Uterus (tissue), 2 donors: ENCODE measurements around the gene TBC1D16.

Source experiments
- POLR2A ChIP-seq, 2 donors: fragments of 450-650 bp; IDR thresholded peaks; one replicate each; pipeline ENCODE4 v1.6.1; 2016; ENCODE audit warnings: antibody characterized with exemption in 2 of 2, mild to moderate bottlenecking in 1 of 2, moderate library complexity in 1 of 2
- TF ChIP-seq, protein P1 (sequence below), 4 experiments: fragments of 200-600 bp in 2 of 4; fragments of 450-650 bp in 2 of 4; sonication (generic) in 2 of 4; IDR thresholded peaks; one replicate each; pipeline ENCODE4 v1.5.1; 2016 to 2019; ENCODE audit warnings: antibody characterized with exemption in 4 of 4, mild to moderate bottlenecking in 2 of 4, moderate library complexity in 1 of 4

DNA sequence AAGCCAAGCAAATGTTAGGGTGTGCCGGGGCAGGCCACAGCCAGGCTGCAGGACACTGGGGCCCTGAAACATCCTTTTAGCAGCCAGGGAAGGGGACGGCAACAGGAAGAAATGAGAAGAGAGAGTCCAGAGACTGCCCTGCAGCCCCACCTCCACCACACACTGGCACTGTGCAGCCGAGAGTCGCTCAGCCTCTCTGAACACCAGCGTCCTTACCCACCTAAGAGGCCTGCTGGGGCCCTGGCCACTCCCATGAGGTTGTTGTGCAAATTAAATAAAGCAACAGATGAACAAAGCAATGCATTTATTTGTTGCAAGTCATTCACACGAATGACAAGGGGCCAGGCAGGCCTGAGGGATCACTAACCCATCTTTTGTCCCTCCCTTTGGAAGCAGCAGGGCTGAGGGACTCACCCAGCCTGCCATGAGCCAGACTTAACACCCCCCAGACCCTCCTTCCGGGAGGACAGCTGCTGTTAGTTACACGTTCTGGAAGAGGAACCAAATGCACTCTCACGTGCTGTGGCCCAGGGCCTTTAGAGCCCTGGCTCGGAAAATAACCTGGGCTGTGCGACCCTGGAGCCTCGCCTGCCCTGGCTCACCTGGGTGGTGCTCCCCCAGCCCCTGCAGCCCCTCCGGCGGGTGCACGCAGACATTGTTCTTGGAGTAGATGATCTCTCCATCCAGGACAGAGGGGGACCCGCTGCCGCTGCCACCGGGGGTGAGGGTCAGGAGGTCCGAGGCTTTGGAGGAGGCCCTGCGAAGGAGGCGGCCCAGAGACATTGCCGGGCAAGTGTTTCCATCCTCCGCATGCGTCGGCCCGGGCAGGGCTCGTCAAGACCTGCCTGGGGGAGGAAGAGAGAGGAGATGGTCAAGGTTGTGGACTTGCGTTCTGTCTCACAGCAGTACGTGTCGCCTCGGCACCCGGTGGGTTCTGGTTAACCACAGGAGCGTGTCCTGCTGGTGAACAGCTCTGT is 22.6 kb downstream of the TBC1D16 start:
- TF ChIP-seq, protein P1, sequence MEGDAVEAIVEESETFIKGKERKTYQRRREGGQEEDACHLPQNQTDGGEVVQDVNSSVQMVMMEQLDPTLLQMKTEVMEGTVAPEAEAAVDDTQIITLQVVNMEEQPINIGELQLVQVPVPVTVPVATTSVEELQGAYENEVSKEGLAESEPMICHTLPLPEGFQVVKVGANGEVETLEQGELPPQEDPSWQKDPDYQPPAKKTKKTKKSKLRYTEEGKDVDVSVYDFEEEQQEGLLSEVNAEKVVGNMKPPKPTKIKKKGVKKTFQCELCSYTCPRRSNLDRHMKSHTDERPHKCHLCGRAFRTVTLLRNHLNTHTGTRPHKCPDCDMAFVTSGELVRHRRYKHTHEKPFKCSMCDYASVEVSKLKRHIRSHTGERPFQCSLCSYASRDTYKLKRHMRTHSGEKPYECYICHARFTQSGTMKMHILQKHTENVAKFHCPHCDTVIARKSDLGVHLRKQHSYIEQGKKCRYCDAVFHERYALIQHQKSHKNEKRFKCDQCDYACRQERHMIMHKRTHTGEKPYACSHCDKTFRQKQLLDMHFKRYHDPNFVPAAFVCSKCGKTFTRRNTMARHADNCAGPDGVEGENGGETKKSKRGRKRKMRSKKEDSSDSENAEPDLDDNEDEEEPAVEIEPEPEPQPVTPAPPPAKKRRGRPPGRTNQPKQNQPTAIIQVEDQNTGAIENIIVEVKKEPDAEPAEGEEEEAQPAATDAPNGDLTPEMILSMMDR (IDR thresholded peaks at IDR 0.05): no peak
- no peak for TF ChIP-seq POLR2A (IDR thresholded peaks at IDR 0.05)
